Measurements from ENCODE around the gene RETREG1.

Gene RETREG1

GRCh38 chr5:16461782-16462181 is 155.0 kb downstream of the RETREG1 start:
- no peak for DNase-seq (ENCODE audit: extremely low spot score)
- TF ChIP-seq CTBP1 (IDR thresholded peaks at IDR 0.05; ENCODE audit: borderline replicate concordance) (no peak), HDGF (IDR thresholded peaks at IDR 0.05; ENCODE audit: borderline replicate concordance) (no peak), BHLHE40 (IDR thresholded peaks at IDR 0.05; ENCODE audit: borderline replicate concordance) (no peak), NFRKB (IDR thresholded peaks at IDR 0.05) (no peak), FOXM1 (IDR thresholded peaks at IDR 0.05; ENCODE audit: borderline replicate concordance) (no peak), SUZ12 (IDR thresholded peaks at IDR 0.05) (no peak), L3MBTL2 (conservative IDR thresholded peaks at IDR 0.05) (no peak), SP1 (IDR thresholded peaks at IDR 0.05) (no peak), LEF1 (IDR thresholded peaks at IDR 0.05; ENCODE audit: borderline replicate concordance) (no peak), FOXA1 (IDR thresholded peaks at IDR 0.05) (no peak), FOXK2 (IDR thresholded peaks at IDR 0.05) (no peak), ARNT (IDR thresholded peaks at IDR 0.05) (no peak), TARDBP (IDR thresholded peaks at IDR 0.05) (no peak), ZNF384 (IDR thresholded peaks at IDR 0.05) (no peak), ELF4 (IDR thresholded peaks at IDR 0.05) (no peak)
- TF ChIP-seq, protein P1, sequence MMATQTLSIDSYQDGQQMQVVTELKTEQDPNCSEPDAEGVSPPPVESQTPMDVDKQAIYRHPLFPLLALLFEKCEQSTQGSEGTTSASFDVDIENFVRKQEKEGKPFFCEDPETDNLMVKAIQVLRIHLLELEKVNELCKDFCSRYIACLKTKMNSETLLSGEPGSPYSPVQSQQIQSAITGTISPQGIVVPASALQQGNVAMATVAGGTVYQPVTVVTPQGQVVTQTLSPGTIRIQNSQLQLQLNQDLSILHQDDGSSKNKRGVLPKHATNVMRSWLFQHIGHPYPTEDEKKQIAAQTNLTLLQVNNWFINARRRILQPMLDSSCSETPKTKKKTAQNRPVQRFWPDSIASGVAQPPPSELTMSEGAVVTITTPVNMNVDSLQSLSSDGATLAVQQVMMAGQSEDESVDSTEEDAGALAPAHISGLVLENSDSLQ (IDR thresholded peaks at IDR 0.05), result no peak
- ChIA-PET POLR2A (no interaction called here), CTCF (no interaction called here)

GRCh38 chr5:16461026-16461425 is 155.8 kb downstream of the RETREG1 start:
- ChIA-PET POLR2A (no interaction called here), CTCF (no interaction called here)
- TF ChIP-seq TARDBP (IDR thresholded peaks at IDR 0.05) (no peak), ELF4 (IDR thresholded peaks at IDR 0.05) (no peak), CTBP1 (IDR thresholded peaks at IDR 0.05; ENCODE audit: borderline replicate concordance) (no peak), SP1 (IDR thresholded peaks at IDR 0.05) (no peak), HDGF (IDR thresholded peaks at IDR 0.05; ENCODE audit: borderline replicate concordance) (no peak), FOXM1 (IDR thresholded peaks at IDR 0.05; ENCODE audit: borderline replicate concordance) (no peak), FOXK2 (IDR thresholded peaks at IDR 0.05) (no peak), BHLHE40 (IDR thresholded peaks at IDR 0.05; ENCODE audit: borderline replicate concordance) (no peak), FOXA1 (IDR thresholded peaks at IDR 0.05) (no peak), L3MBTL2 (conservative IDR thresholded peaks at IDR 0.05) (no peak), NFRKB (IDR thresholded peaks at IDR 0.05) (no peak), ZNF384 (IDR thresholded peaks at IDR 0.05) (no peak), ARNT (IDR thresholded peaks at IDR 0.05) (no peak)
- TF ChIP-seq, protein P1 (IDR thresholded peaks at IDR 0.05), result no peak
- no peak for DNase-seq (ENCODE audit: extremely low spot score)

DNA sequence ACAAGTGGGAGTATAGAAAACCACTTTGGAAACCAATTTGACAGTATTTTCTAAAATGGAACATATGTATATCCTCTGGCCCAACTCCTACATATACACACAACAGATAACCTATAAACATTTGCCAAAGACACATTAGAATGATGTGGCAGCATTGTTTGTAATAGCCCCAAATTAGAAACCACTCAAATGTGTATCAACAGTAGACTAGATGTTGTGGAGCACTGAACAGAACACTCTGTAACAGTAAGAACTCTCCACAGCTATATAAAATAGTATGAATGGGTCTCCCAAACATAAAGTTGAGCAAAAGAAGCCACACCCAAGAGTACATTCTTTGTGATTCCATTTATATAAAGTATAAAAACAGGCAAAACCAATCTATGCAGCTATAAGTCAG is 157.3 kb downstream of the RETREG1 start:
- CTCF ChIA-PET, result no interaction called here
- TF ChIP-seq SUZ12 (IDR thresholded peaks at IDR 0.05), result no peak
- no peak for TF ChIP-seq ARNT (IDR thresholded peaks at IDR 0.05)
- TF ChIP-seq SP1 (IDR thresholded peaks at IDR 0.05), result no peak
- no peak for TF ChIP-seq FOXA1 (IDR thresholded peaks at IDR 0.05)
- TF ChIP-seq ZNF384 (IDR thresholded peaks at IDR 0.05), result no peak
- no peak for TF ChIP-seq HDGF (IDR thresholded peaks at IDR 0.05; ENCODE audit: borderline replicate concordance)
- POLR2A ChIA-PET, result no interaction called here
- DNase-seq (ENCODE audit: extremely low spot score), result no peak

GRCh38 chr5:16457853-16458252 is 158.9 kb downstream of the RETREG1 start:
- POLR2A ChIA-PET, result no interaction called here
- no peak for DNase-seq (ENCODE audit: extremely low spot score)
- CTCF ChIA-PET, result interaction anchor here (0.7 to 3.5 kb wide), 3 partner anchors 10 to 1087 kb away, joined by 3 to 35 read pairs (median 4); no protein-coding TSS in a partner anchor
- TF ChIP-seq, protein P1 (IDR thresholded peaks at IDR 0.05), result no peak
- no peak for TF ChIP-seq FOXM1 (IDR thresholded peaks at IDR 0.05; ENCODE audit: borderline replicate concordance)

DNA sequence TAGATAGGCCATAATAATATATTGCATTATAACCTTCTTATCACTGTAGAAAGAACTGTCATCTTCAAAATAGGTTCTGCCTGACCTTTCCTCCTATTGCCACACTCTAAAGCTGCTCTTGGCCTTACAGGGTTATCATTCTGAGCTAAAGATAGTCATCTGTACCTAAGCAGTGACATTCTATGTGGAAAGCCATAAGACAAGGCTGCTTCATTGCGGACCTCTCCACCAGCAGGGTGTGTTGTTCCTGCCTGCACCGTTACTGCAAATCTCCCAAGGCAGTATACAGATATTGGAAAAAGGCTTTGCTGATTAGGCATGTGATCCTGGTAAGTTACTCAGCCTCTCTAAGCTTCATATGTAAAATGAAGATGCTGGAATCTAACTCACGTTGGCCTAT is 159.3 kb downstream of the RETREG1 start:
- ChIA-PET CTCF (interaction anchor here (0.6 to 3.5 kb wide), 3 partner anchors 9 to 297 kb away, joined by 3 to 35 read pairs (median 3); no protein-coding TSS in a partner anchor), POLR2A (no interaction called here)
- TF ChIP-seq ELF4 (IDR thresholded peaks at IDR 0.05) (no peak), FOXA1 (IDR thresholded peaks at IDR 0.05) (no peak), ZNF384 (IDR thresholded peaks at IDR 0.05) (no peak), SUZ12 (IDR thresholded peaks at IDR 0.05) (no peak), NFRKB (IDR thresholded peaks at IDR 0.05) (no peak), ARNT (IDR thresholded peaks at IDR 0.05) (no peak), LEF1 (IDR thresholded peaks at IDR 0.05; ENCODE audit: borderline replicate concordance) (no peak), TARDBP (IDR thresholded peaks at IDR 0.05) (no peak), SP1 (IDR thresholded peaks at IDR 0.05) (no peak), HDGF (IDR thresholded peaks at IDR 0.05; ENCODE audit: borderline replicate concordance) (no peak), FOXM1 (IDR thresholded peaks at IDR 0.05; ENCODE audit: borderline replicate concordance) (no peak), FOXK2 (IDR thresholded peaks at IDR 0.05) (no peak), L3MBTL2 (conservative IDR thresholded peaks at IDR 0.05) (no peak), BHLHE40 (IDR thresholded peaks at IDR 0.05; ENCODE audit: borderline replicate concordance) (no peak), CTBP1 (IDR thresholded peaks at IDR 0.05; ENCODE audit: borderline replicate concordance) (no peak)
- TF ChIP-seq, protein P1 (IDR thresholded peaks at IDR 0.05), result no peak
- DNase-seq (ENCODE audit: extremely low spot score), result no peak

Measured in HEK293T (cell line).